A673 (cell line): ENCODE measurements around the gene SLC2A4RG.

Experiments
- EZH2 ChIP-seq: fragments of 200-600 bp; sonication (generic); IDR thresholded peaks from 2 replicates; pipeline ENCODE4 v1.6.1; 2017; ENCODE audit warnings: borderline replicate concordance, low read depth, mild to moderate bottlenecking, mixed read lengths, antibody characterized with exemption, low read length; ENCODE audit not compliant: poor library complexity, severe bottlenecking
- TF ChIP-seq, protein P1 (sequence below): fragments of 300-800, 200-600 bp; sonication (generic); conservative IDR thresholded peaks from 2 replicates; pipeline ENCODE4 v1.5.1; 2017; ENCODE audit warnings: low read depth, mild to moderate bottlenecking, antibody characterized with exemption, low read length, moderate library complexity, mixed read lengths

GRCh38 chr20:63706852-63707557, 32.6 kb upstream of the SLC2A4RG start:
- TF ChIP-seq, protein P1, sequence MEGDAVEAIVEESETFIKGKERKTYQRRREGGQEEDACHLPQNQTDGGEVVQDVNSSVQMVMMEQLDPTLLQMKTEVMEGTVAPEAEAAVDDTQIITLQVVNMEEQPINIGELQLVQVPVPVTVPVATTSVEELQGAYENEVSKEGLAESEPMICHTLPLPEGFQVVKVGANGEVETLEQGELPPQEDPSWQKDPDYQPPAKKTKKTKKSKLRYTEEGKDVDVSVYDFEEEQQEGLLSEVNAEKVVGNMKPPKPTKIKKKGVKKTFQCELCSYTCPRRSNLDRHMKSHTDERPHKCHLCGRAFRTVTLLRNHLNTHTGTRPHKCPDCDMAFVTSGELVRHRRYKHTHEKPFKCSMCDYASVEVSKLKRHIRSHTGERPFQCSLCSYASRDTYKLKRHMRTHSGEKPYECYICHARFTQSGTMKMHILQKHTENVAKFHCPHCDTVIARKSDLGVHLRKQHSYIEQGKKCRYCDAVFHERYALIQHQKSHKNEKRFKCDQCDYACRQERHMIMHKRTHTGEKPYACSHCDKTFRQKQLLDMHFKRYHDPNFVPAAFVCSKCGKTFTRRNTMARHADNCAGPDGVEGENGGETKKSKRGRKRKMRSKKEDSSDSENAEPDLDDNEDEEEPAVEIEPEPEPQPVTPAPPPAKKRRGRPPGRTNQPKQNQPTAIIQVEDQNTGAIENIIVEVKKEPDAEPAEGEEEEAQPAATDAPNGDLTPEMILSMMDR = no peak
- TF ChIP-seq EZH2 = no peak
